ENCODE results near the gene NKX2-3.

DNA sequence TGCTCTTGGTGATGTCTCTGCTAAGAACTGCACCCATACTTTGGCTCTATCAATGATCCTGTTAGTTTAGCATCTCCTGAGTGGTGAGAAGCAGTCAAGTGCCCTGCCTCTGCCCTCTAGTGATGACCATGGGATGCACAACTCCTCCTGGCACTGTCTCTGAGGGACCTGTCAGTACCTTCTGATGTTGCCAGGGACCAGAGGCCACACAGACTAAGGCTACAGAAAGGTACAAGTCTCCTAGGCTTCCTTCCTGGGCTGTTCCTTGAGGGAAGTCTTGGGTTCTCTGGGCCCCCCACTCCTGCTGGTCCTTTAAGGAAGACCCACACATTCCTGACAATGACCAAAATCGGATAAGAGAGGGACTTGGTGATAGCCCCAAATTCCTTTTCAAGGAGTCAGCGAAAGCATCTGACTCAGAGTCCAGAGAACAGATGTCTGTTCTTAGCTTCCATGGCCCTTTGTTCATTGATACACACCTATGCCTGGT, 15.3 kb downstream of the NKX2-3 start:
- TF ChIP-seq CTCF (conservative IDR thresholded peaks at IDR 0.05; ENCODE audit: low read length), result peak; percentile 60
- TF ChIP-seq EZH2phosphoT487 (IDR thresholded peaks at IDR 0.05; ENCODE audit: borderline replicate concordance, low read depth, low read length), result no peak

All from OCI-LY7 (cell line).